Prostate gland (tissue), 2 donors: Measurements from ENCODE around the gene DNAJC17.

ENCODE experiments used
- CTCF ChIP-seq, 4 experiments: fragments of 200-600 bp in 2 of 4; fragments of 450-650 bp in 2 of 4; sonication (generic) in 2 of 4; IDR thresholded peaks; 1 replicate in 3 of 4; 2 replicates in 1 of 4; pipeline ENCODE4 v1.5.1; 2016 to 2019; ENCODE audit warnings: antibody characterized with exemption in 4 of 4, mild to moderate bottlenecking in 2 of 4, moderate library complexity in 2 of 4
- POLR2A ChIP-seq: fragments of 450-650 bp; IDR thresholded peaks from one replicate; pipeline ENCODE4 v1.6.1; 2016; ENCODE audit warnings: antibody characterized with exemption, mild to moderate bottlenecking
- POLR2AphosphoS5 ChIP-seq: sonication (generic); formaldehyde crosslinking; IDR thresholded peaks from one replicate; pipeline ENCODE4 v1.6.1; 2017; ENCODE audit warnings: antibody characterized with exemption

GRCh38 chr15:40847223-40847961, 40.1 kb upstream of the DNAJC17 start:
- TF ChIP-seq POLR2A (peak; percentile 84), POLR2AphosphoS5 (peak; percentile 92), CTCF (IDR thresholded peaks at IDR 0.05) (peak in 3 of 4 experiments; percentile 22 to 57 (median 54))
